ENCODE data around the gene CEP63. TPM values are rescaled to one million over a fixed set of nuclear protein-coding genes. Genes with fewer than 3 reads are reported as not detected.
A peak's percentile ranks its signal among the peaks of the same experiment; 100 is the strongest.

The CEP63 gene
- total RNA-seq, 3 donors from 2014 or later, result 31.8 to 38.9 (median 33.1) TPM

GRCh38 chr3:134615743-134616142, 129.9 kb downstream of the CEP63 start:
- H3K27ac ChIP-seq, result no peak overlapping the region
- H3K9me3 ChIP-seq, result no peaks in the 10 kb centered on the region
- intact Hi-C loops (cut with DNase I; ENCODE audit: low total_unique reads), result no loop called here
- no peak overlapping the region for H3K4me3 ChIP-seq
- H3K4me1 ChIP-seq, result no peaks in the 10 kb centered on the region
- H3K27me3 ChIP-seq, result no peaks in the 10 kb centered on the region
- no peak for DNase-seq (ENCODE audit: low spot score in 2 of 2)
- TF ChIP-seq POLR2A (IDR thresholded peaks at IDR 0.05) (no peak), CTCF (IDR thresholded peaks at IDR 0.05) (no peak), POLR2AphosphoS5 (IDR thresholded peaks at IDR 0.05) (no peak)
- H3K36me3 ChIP-seq, result no peaks in the 10 kb centered on the region

DNA sequence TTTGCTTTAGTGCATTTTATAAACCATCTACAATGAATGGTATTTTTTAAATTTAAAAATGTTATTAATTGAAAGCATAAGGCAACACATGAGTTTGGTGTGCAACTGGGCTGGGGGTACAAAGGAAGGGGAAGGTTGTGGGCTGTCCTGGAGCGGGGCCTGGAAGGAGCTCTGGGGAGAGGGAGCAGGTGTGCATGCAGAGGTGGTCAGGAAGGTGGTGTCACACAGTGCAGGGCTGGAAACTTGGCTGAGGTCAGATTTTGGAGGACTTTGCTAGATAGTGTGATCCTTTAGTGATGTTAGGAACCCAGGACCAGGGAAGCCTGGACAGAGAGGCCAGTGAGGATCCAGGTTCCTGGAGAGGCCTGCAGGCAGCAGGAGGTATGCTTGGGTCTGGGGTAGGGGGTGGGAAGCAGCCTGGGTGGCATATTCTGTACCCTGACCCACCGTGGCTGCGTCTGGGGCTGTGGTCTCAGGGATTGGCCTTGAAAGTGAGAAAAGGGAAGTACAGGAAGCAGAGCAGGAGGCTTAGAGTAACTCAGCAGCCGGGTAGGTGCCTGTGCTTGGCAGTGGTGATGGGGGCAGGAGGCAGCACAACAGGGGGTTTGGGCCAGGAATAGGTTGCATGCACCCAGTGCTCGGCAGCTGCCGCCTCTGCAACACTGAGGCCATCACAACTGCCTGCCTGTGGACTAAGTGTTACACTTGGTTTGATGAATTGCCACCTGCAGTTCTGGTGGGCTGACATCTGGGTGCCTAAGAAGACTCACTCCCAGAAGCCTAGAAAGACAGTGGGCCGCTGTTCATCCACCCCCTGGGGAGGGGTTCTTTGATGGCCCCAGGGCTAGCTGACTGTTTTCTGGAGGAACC, 132.0 kb downstream of the CEP63 start:
- no peak for TF ChIP-seq CTCF (IDR thresholded peaks at IDR 0.05)
- no peak for TF ChIP-seq POLR2A (IDR thresholded peaks at IDR 0.05)
- TF ChIP-seq POLR2AphosphoS5 (IDR thresholded peaks at IDR 0.05), result no peak
- Histone ChIP-seq H3K9me3 (no peaks in the 10 kb centered on the region), H3K4me3 (no peak overlapping the region), H3K27me3 (no peaks in the 10 kb centered on the region), H3K36me3 (no peaks in the 10 kb centered on the region), H3K27ac (no peak overlapping the region), H3K4me1 (no peaks in the 10 kb centered on the region)
- intact Hi-C loops (cut with DNase I; ENCODE audit: low total_unique reads), result no loop called here
- no peak for DNase-seq (ENCODE audit: low spot score in 2 of 2)

- intact Hi-C loops (cut with DNase I; ENCODE audit: low total_unique reads), result no loop called here
- Histone ChIP-seq H3K4me1 (no peaks in the 10 kb centered on the region), H3K9me3 (no peaks in the 10 kb centered on the region), H3K36me3 (no peaks in the 10 kb centered on the region), H3K27ac (no peak overlapping the region), H3K27me3 (no peaks in the 10 kb centered on the region), H3K4me3 (no peak overlapping the region)
- TF ChIP-seq CTCF (IDR thresholded peaks at IDR 0.05), result no peak
- no peak for TF ChIP-seq POLR2A (IDR thresholded peaks at IDR 0.05)
- no peak for TF ChIP-seq POLR2AphosphoS5 (IDR thresholded peaks at IDR 0.05)
- DNase-seq (ENCODE audit: low spot score in 2 of 2), result no peak
Measured at GRCh38 chr3:134618478-134619300, 132.8 kb downstream of the CEP63 start.

DNA sequence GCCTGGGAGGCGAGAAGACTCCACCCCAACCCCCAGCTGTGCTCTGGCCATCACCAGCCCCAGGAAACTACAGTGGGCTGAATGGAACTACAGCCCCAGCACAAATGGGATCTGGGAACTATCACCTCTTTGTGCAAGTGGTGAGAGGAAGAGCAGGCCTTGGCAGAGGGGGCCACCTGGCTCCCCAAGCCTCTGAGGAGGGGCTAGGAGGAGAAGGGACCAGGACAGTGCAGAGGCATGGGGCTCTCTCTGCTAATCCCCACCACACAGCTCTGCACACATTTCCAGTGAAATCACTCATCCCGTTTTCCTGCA, 133.4 kb downstream of the CEP63 start:
- Histone ChIP-seq H3K27ac (no peak overlapping the region), H3K27me3 (no peaks in the 10 kb centered on the region), H3K9me3 (no peaks in the 10 kb centered on the region), H3K4me1 (no peaks in the 10 kb centered on the region), H3K4me3 (no peak overlapping the region), H3K36me3 (no peaks in the 10 kb centered on the region)
- intact Hi-C loops (cut with DNase I; ENCODE audit: low total_unique reads), result no loop called here
- TF ChIP-seq POLR2A (IDR thresholded peaks at IDR 0.05) (no peak), POLR2AphosphoS5 (IDR thresholded peaks at IDR 0.05) (no peak)
- DNase-seq (ENCODE audit: low spot score in 2 of 2), result no peak

GRCh38 chr3:134619884-134620445, 134.1 kb downstream of the CEP63 start:
- Histone ChIP-seq H3K27ac (no peak overlapping the region), H3K4me3 (no peak overlapping the region), H3K36me3 (no peaks in the 10 kb centered on the region), H3K4me1 (no peaks in the 10 kb centered on the region), H3K27me3 (no peaks in the 10 kb centered on the region), H3K9me3 (no peaks in the 10 kb centered on the region)
- peak in 1 of 2 donors; percentile 12 for DNase-seq (ENCODE audit: low spot score in 2 of 2)
- intact Hi-C loops (cut with DNase I; ENCODE audit: low total_unique reads), result no loop called here
- TF ChIP-seq CTCF (IDR thresholded peaks at IDR 0.05) (no peak), POLR2AphosphoS5 (IDR thresholded peaks at IDR 0.05) (no peak), POLR2A (IDR thresholded peaks at IDR 0.05) (no peak)

Data from breast epithelium (tissue), 4 donors.